ENCODE results near the gene EIF4E2.

EIF4E2 gene

DNA sequence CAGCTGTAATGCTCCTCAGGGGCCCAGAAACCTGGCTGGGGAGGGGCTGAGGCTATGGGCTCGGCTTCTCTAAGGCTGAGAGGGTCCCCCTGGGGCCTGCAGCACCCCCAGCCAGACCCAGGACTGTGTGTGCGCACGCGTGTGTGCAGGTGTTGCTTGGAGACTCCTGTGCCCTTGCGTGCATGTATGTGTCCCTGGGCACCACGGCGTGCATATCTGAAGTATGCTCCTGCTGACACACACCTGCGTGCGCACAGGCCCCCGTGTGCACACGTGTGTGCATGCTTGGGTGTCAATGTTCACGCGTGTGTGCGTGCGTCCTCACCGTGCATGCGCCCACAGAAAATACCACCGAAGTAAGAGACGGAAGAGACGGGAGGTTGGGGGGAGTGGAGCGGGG is 48.0 kb upstream of the EIF4E2 start:
- H3K36me3 ChIP-seq (ENCODE audit: low read length), result no peaks in the 10 kb centered on the region
- no peak overlapping the region for H3K27ac ChIP-seq (ENCODE audit: low read depth, low read length)
- no peaks in the 10 kb centered on the region for H3K79me2 ChIP-seq (ENCODE audit: insufficient read depth, low read length)
- TF ChIP-seq, protein P1, sequence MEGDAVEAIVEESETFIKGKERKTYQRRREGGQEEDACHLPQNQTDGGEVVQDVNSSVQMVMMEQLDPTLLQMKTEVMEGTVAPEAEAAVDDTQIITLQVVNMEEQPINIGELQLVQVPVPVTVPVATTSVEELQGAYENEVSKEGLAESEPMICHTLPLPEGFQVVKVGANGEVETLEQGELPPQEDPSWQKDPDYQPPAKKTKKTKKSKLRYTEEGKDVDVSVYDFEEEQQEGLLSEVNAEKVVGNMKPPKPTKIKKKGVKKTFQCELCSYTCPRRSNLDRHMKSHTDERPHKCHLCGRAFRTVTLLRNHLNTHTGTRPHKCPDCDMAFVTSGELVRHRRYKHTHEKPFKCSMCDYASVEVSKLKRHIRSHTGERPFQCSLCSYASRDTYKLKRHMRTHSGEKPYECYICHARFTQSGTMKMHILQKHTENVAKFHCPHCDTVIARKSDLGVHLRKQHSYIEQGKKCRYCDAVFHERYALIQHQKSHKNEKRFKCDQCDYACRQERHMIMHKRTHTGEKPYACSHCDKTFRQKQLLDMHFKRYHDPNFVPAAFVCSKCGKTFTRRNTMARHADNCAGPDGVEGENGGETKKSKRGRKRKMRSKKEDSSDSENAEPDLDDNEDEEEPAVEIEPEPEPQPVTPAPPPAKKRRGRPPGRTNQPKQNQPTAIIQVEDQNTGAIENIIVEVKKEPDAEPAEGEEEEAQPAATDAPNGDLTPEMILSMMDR (IDR thresholded peaks at IDR 0.05; ENCODE audit: insufficient read depth, low read length, poor library complexity, severe bottlenecking), result no peak
- no peak for TF ChIP-seq EZH2phosphoT487 (conservative IDR thresholded peaks at IDR 0.05; ENCODE audit: low read length)
- H3K9ac ChIP-seq (ENCODE audit: low read length), result no peak overlapping the region
- H3K4me2 ChIP-seq (ENCODE audit: low read depth, low read length, poor library complexity, severe bottlenecking), result no peak overlapping the region
- no peaks in the 10 kb centered on the region for H3K9me3 ChIP-seq (ENCODE audit: insufficient read depth, low read length)
- H3F3A ChIP-seq (ENCODE audit: insufficient read depth), result no peaks in the 10 kb centered on the region
- H4K20me1 ChIP-seq (ENCODE audit: low read depth, low read length), result no peaks in the 10 kb centered on the region
- H3K27me3 ChIP-seq (ENCODE audit: low read length), result no peaks in the 10 kb centered on the region
- H3K4me3 ChIP-seq (ENCODE audit: insufficient read depth, low read length, poor library complexity, severe bottlenecking), result no peak overlapping the region
- H2AFZ ChIP-seq (ENCODE audit: low read depth, low read length, severe bottlenecking), result no peak overlapping the region
- H3K9me2 ChIP-seq (replicated peaks; ENCODE audit: insufficient read depth, low read length), result no peaks in the 10 kb centered on the region

DNA sequence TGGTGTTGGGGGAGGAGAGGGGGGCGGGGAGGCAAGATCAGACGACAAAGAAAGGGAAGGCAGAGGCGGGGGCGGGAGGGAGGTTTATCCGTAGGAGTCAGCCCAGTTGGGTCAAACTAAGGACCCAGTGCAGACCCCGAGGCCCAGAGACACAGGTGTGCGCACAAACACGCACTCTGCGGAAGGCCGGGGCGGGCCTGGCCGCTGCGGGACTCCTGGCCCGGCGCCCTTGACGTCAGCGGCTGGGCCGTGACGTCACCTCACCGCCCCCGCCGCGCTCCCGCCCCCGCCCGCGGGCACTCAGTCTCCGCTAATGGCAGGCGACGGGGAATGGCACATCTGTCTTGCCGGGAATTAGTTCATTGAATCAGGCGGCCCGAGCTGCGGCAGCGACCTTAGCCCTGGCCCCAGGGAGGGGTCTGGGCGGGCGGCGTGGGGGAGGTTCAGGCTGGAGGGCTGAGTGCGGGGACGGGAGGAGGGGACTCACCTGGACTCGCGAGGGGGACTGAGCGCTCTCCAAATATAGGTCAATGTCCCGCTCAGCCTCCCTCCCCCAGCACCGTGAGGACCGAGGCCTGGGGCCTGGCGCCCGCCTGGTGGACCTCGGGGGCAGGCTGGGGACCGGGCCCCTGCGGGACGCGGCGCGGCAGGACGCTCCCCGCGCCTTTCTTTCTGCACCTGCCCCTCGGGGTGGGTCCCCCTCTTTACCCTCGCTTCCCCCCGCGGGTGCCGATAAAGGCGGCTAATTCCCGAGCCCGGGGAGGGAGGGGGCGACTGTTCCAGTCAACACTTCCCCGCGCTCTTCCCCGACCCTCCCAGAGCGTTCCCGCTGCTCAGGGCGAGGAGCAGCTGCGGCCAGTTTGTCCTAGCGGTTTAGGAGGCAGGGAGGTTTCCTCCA is 47.3 kb upstream of the EIF4E2 start:
- Histone ChIP-seq H3F3A (ENCODE audit: insufficient read depth) (no peaks in the 10 kb centered on the region), H4K20me1 (ENCODE audit: low read depth, low read length) (no peaks in the 10 kb centered on the region), H3K27ac (ENCODE audit: low read depth, low read length) (no peak overlapping the region), H2AFZ (ENCODE audit: low read depth, low read length, severe bottlenecking) (no peak overlapping the region), H3K4me2 (ENCODE audit: low read depth, low read length, poor library complexity, severe bottlenecking) (no peak overlapping the region), H3K9ac (ENCODE audit: low read length) (no peak overlapping the region), H3K27me3 (ENCODE audit: low read length) (no peaks in the 10 kb centered on the region), H3K9me3 (ENCODE audit: insufficient read depth, low read length) (no peaks in the 10 kb centered on the region), H3K4me3 (ENCODE audit: insufficient read depth, low read length, poor library complexity, severe bottlenecking) (no peak overlapping the region), H3K36me3 (ENCODE audit: low read length) (no peaks in the 10 kb centered on the region), H3K9me2 (replicated peaks; ENCODE audit: insufficient read depth, low read length) (no peaks in the 10 kb centered on the region), H3K79me2 (ENCODE audit: insufficient read depth, low read length) (no peaks in the 10 kb centered on the region)
- no peak for TF ChIP-seq EZH2phosphoT487 (conservative IDR thresholded peaks at IDR 0.05; ENCODE audit: low read length)
- TF ChIP-seq, protein P1 (IDR thresholded peaks at IDR 0.05; ENCODE audit: insufficient read depth, low read length, poor library complexity, severe bottlenecking), result no peak

DNA sequence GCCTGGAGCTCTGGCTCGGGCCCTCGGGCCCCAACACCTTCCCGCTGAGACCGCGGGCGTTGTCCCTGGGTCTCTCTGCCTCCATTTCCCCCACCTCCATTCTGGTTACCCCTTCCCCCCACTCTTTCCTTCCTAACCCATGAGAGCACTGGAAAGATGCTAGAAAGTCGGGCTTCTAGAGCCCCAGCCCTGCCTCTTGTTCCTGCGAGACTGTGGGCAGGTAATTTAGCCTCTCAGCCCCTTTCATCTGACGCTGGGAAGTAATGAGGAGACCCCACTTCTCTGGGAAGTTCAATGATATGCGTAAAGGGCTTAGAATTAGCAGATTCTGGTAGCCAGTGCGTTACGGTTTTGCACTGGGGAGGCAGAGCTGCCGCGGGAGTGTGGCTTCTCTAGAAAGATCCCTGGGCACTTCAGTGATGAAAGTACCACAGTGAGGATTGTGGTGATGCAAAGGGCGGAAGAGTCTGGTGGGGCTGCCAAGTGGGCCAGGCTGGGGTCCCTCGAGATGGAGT is 46.6 kb upstream of the EIF4E2 start:
- no peak for TF ChIP-seq EZH2phosphoT487 (conservative IDR thresholded peaks at IDR 0.05; ENCODE audit: low read length)
- TF ChIP-seq, protein P1 (IDR thresholded peaks at IDR 0.05; ENCODE audit: insufficient read depth, low read length, poor library complexity, severe bottlenecking), result no peak
- Histone ChIP-seq H4K20me1 (ENCODE audit: low read depth, low read length) (no peaks in the 10 kb centered on the region), H3K27ac (ENCODE audit: low read depth, low read length) (no peak overlapping the region), H3K27me3 (ENCODE audit: low read length) (no peaks in the 10 kb centered on the region), H3K9me2 (replicated peaks; ENCODE audit: insufficient read depth, low read length) (no peaks in the 10 kb centered on the region), H3K9ac (ENCODE audit: low read length) (no peak overlapping the region), H3K4me3 (ENCODE audit: insufficient read depth, low read length, poor library complexity, severe bottlenecking) (no peak overlapping the region), H3K4me2 (ENCODE audit: low read depth, low read length, poor library complexity, severe bottlenecking) (no peak overlapping the region), H3K79me2 (ENCODE audit: insufficient read depth, low read length) (no peaks in the 10 kb centered on the region), H3F3A (ENCODE audit: insufficient read depth) (no peaks in the 10 kb centered on the region), H3K9me3 (ENCODE audit: insufficient read depth, low read length) (no peaks in the 10 kb centered on the region), H3K36me3 (ENCODE audit: low read length) (no peaks in the 10 kb centered on the region), H2AFZ (ENCODE audit: low read depth, low read length, severe bottlenecking) (no peak overlapping the region)

All from SU-DHL-6 (cell line).